Effector CD8-positive, alpha-beta T cell (primary cell): ENCODE measurements around the gene KRTAP10-6.
A peak's percentile ranks its signal among the peaks of the same experiment; 100 is the strongest.
"Not testable (repeated sequence)": the region's sequence is repeated elsewhere in the genome, so short reads cannot be mapped to it uniquely, and the experiment has no call there.

Experiments
- DNase-seq: peaks from one replicate; lab custom pipeline; 2025; lab: John Stamatoyannopoulos, UW
- total RNA-seq, 4 experiments: gene quantifications; one replicate each; lab custom pipeline; 2026; lab: John Stamatoyannopoulos, UW

The KRTAP10-6 gene
- total RNA-seq, result 0 reads per million in 4 experiments

- DNase-seq, result no peak
These were observed at the start of gene KRTAP10-6 for GRCh38 chr21:44592446-44593311. Gene KRTAP10-6 (minus strand): TSS chr21:44592505. CDS start chr21:44592484, 21 bp downstream.

DNA sequence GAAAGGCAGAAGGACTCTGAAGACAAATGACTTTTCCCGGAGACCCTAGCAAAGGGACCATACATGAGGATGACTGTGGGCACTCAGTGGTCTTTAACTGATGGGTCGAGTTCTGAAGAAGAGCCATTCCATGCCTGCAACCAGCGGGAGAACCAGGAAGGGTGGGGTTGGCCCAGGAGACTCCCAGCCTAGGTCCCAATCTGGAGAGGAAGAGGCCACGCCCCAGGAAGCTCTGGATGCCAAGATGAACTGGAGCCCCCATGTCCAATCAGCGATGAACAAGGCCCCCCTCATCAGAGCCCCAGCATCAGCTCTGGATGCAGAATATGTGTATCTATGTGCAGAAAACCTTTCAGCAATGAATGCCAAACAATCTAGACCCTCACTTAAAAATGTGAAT lies 48.5 kb upstream of the KRTAP10-6 start:
- DNase-seq, result no peak

DNA sequence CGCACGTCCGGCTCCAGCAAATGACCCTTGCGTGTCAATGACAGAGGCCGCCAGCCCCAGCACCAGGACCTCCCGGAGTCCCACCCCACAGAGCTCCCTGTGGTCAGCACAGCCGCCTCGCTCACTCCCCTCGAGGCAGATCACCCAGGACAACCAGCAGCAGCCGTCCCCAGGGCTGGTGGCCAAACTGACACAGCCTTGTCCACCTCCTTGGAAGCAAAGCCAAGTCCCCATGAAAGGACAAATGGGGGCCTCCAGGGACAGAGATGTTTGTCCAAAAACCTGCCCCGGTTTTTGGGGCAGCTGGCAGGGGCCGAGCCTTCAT lies 47.0 kb upstream of the KRTAP10-6 start:
- no peak for DNase-seq

GRCh38 chr21:44638506-44639330 lies 46.4 kb upstream of the KRTAP10-6 start:
- not testable (repeated sequence) for DNase-seq

DNA sequence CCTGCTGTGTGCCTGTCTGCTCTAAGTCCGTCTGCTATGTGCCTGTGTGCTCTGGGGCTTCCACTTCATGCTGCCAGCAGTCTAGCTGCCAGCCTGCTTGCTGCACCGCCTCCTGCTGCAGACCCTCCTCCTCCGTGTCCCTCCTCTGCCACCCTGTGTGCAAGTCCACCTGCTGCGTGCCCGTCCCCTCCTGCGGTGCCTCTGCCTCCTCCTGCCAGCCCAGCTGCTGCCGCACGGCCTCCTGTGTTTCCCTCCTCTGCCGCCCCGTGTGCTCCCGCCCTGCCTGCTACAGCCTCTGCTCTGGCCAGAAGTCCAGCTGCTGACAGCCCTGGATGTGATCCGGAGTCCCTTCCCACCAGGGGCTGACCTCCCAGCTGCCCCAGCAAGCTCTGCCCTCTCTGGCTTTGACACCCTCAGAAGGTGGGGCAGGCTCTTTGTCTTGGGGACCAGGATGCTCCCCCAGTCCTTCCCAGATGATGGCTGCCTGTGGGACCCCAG lies 45.6 kb upstream of the KRTAP10-6 start:
- not testable (repeated sequence) for DNase-seq

DNA sequence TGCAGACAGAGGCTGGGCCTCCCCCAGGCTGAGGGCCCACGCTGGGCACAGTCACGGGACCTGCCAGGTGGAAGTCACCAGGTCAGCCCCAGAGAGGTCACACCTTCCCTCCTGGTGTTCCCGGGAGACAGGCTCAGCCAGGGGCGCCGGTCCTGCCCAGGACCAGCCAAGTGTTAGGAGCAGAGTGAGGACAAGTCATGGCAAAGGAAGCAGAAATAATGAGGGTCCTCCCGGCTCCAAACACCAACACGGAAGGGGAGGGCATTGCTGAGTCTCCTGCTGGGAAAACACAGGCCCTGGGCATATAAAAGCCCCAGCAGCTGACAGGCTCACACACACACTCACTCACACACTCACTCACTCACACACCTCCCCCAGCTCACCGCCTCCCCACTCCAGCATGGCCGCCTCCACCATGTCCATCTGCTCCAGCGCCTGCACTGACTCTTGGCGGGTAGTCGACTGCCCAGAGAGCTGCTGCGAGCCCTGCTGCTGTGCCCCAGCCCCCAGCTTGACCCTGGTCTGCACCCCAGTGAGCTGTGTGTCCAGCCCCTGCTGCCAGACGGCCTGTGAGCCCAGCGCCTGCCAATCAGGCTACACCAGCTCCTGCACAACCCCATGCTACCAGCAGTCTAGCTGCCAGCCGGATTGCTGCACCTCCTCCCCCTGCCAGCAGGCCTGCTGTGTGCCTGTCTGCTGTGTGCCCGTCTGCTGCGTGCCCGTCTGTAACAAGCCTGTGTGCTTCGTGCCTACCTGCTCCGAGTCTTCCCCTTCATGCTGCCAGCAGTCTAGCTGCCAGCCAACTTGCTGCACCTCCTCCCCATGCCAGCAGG lies 44.9 kb upstream of the KRTAP10-6 start, which contains the start of gene KRTAP10-10:
TSS of gene KRTAP10-10 (plus strand) at position 339 of the 833 bp plus-strand sequence. CDS start at position 401, 62 bp downstream.
- DNase-seq, result no peak

DNA sequence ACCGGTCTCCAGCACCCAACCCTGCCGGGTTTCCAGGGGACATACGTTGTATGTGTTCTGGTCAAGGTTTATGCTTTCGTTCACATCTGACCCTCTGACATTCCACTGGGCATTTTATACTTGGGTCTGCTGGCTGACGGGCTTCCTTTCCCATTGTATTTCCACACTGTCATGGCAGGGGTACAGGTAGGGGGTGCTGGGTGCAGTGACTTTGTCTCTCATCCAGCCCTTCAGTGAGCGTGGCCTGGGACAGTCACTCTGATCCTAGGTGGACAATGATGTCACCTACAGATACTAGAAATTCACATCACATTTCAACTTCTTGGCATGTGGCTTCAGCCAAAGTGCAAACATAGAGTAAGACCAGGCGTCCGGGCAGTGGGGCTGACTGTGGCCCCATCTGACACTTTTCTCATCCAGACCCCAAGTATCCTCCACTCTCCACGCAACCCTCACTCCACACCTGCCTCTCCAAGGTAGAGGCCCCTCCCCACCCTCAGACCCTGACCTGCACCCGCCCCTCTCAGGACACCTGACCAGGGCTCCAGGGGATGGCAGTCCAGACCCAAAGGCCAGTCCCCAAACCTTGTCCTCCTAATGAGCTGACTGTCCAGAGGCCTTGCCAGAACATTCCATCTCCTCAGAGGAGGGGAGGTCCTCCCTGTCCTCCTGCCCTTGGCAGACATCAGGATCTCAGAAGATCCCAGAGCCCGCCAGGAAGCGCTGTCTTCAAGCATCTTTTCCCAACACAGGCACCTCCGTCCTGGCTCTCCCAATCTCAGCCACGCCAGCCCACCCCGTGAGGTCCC lies 44.1 kb upstream of the KRTAP10-6 start:
- DNase-seq, result no peak

DNA sequence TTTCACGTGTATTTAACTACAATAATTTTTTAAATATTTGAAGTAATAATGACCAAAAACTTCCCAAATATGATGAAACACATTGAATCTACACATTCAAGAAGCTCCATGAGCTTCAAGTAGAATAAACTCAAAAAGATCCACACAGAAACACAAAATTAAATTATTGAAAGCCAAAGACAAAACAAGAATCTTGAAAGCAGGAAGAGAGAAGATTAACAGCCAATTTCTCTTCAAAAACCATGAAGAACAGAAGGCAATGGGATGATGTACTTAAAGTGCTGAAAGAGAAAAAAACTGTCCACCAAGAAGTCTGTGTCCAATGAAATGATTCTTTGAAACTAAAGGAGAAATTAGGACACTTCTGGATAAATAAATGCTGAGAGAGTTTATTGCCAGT lies 39.8 kb upstream of the KRTAP10-6 start:
- no peak for DNase-seq

DNA sequence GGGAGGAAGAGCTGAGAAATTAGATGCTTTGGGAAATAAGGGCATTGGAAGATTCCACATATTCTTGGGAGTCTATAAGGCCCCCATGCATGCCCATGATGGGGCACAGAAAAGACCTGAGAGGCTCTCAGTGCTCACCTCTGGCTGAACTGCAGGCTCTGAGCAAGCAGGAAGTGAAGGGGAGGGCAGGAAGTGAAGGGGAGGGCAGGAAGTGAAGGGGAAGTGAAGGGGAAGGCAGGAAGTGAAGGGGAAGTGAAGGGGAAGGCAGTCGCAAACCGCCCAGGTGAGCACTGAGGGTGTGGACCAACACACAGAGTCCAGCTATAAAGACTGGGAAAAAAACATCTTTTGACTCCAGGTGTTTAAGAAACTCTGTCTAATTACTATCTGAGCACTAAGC lies 38.1 kb upstream of the KRTAP10-6 start:
- DNase-seq, result no peak

GRCh38 chr21:44628707-44629391 lies 36.5 kb upstream of the KRTAP10-6 start:
- no peak for DNase-seq

GRCh38 chr21:44627831-44628233 lies 35.5 kb upstream of the KRTAP10-6 start:
- not testable (repeated sequence) for DNase-seq

DNA sequence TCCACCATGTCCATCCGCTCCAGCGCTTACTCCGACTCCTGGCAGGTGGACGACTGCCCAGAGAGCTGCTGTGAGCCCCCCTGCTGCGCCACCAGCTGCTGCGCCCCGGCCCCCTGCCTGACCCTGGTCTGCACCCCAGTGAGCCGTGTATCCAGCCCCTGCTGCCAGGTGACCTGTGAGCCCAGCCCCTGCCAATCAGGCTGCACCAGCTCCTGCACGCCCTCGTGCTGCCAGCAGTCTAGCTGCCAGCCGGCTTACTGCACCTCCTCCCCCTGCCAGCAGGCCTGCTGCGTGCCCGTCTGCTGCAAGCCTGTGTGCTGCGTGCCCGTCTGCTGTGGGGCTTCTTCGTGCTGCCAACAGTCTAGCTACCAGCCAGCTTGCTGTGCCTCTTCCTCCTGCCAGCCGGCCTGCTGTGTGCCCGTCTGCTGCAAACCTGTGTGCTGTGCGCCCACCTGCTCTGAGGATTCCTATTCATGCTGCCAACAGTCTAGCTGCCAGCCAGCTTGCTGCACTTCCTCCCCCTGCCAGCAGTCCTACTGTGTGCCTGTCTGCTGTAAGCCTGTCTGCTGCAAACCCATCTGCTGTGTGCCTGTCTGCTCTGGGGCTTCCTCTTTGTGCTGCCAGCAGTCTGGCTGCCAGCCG lies 35.0 kb upstream of the KRTAP10-6 start:
- DNase-seq, result not testable (repeated sequence)

DNA sequence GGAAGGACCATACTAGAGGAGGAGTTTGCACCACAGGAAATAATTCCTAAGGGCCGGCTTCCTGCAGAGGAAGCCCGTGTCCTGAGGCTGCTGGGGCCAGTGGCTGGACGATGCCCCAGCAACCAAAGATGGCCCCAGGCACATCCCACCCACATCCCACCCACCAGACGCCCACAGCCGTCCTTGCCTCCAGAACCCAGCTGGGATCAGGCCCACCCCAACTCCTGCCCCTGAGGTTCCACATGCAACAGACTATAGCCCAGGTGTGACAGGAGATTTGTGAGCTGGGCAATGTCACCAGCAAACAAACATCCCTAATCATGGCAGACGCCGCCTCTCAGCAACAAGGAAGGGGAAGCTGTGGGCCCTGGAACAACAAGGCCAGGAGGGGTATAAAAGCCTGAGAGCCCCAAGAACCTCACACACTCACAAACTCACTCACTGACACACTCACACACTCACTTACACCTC lies 34.4 kb upstream of the KRTAP10-6 start, which contains the start of gene KRTAP10-9:
TSS of gene KRTAP10-9 (plus strand) at position 421 of the 471 bp plus-strand sequence. CDS start 79 bp downstream, outside the sequence.
- DNase-seq, result no peak

- DNase-seq, result no peak
These were observed 34.0 kb upstream of the KRTAP10-6 start for GRCh38 chr21:44626262-44626661.

GRCh38 chr21:44625756-44626155 lies 33.5 kb upstream of the KRTAP10-6 start:
- DNase-seq, result no peak

- no peak for DNase-seq
These were observed 31.3 kb upstream of the KRTAP10-6 start for GRCh38 chr21:44623575-44623974.

DNA sequence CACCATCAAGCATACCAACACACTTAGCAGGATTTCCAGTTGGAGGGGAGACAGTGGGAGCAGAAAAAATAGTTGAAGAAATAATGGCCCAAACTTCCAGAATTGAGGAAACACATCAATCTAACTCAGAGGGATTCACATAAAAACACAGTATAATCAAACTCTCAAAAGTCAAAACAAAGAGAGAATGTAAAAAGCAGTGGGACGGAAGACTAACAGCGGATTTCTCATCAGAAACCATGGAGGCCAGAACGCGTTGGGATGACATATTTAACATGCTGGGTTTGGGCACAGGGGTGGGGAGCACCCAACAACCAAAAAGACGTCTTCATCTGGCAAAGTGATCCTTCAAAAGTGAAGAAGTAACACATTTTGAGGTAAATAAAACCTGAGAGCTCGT lies 27.6 kb upstream of the KRTAP10-6 start:
- no peak for DNase-seq

DNA sequence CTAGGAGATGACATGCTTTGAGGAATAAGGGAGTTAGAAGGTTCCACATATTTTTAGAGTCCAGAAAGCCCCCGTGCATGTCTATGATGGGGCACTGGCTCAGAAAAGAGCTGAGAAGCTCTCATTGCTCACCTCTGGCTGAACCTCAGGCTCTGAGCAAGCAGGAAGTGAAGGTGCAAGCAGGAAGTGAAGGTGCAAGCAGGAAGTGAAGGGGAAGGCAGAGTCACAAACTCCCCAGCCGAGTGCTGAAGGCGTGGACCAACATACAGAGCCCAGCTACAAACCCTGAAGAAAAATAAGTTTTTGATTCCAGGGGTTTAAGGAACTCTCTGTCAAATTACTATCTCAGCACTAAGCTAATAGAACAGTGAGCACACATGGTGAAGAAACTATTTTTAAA lies 26.6 kb upstream of the KRTAP10-6 start:
- peak; percentile 23 for DNase-seq

DNA sequence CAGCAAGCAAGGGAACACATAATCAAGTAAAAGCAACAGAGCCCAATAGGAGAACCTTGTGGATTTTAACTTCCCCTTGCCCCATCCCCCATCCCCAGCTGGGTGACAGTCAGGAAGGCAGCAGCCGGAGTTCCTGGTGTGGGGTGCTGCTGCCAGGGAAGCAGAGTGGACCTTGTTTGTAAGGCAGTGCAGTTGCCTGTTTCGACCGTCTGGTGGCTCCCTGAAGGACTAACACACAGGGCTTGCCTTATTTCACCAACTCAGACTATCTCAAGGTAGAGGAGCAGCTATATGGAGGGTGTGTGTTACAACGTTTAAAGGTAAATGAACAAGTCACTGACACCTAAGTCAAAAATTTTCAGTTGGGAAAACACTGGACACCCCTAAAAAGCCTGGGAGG lies 26.2 kb upstream of the KRTAP10-6 start:
- DNase-seq, result no peak
